ENCODE measurements around the gene CLDN11.

The CLDN11 gene

GRCh38 chr3:170428095-170428494 is 9.4 kb downstream of the CLDN11 start:
- FAIRE-seq = no peak

GRCh38 chr3:170429050-170429449 is 10.4 kb downstream of the CLDN11 start:
- no peak for FAIRE-seq

- no peak for FAIRE-seq
Observed at GRCh38 chr3:170431054-170431453, 12.4 kb downstream of the CLDN11 start.

- FAIRE-seq = no peak
Observed at GRCh38 chr3:170432416-170432815, 13.7 kb downstream of the CLDN11 start.

GRCh38 chr3:170436697-170437096 is 18.0 kb downstream of the CLDN11 start:
- no peak for FAIRE-seq

- FAIRE-seq = no peak
Observed at GRCh38 chr3:170437176-170437575, 18.5 kb downstream of the CLDN11 start.

- no peak for FAIRE-seq
Observed at GRCh38 chr3:170437696-170438407, 19.2 kb downstream of the CLDN11 start.

- no peak for FAIRE-seq
Observed at GRCh38 chr3:170438836-170439235, 20.2 kb downstream of the CLDN11 start.

- no peak for FAIRE-seq
Observed at GRCh38 chr3:170440344-170440743, 21.7 kb downstream of the CLDN11 start.

- FAIRE-seq = no peak
Observed at GRCh38 chr3:170441412-170441811, 22.7 kb downstream of the CLDN11 start.

- FAIRE-seq = no peak
Observed at GRCh38 chr3:170442947-170443346, 24.3 kb downstream of the CLDN11 start.

- no peak for FAIRE-seq
Observed at GRCh38 chr3:170443457-170443856, 24.8 kb downstream of the CLDN11 start.

GRCh38 chr3:170448584-170448983 is 29.9 kb downstream of the CLDN11 start:
- FAIRE-seq = no peak

- FAIRE-seq = no peak
Observed at GRCh38 chr3:170450039-170450438, 31.4 kb downstream of the CLDN11 start.

- FAIRE-seq = no peak
Observed at GRCh38 chr3:170454509-170454908, 35.8 kb downstream of the CLDN11 start.

GRCh38 chr3:170458285-170458684 is 39.6 kb downstream of the CLDN11 start:
- FAIRE-seq = no peak

GRCh38 chr3:170463011-170463410 is 44.3 kb downstream of the CLDN11 start:
- no peak for FAIRE-seq

GRCh38 chr3:170465955-170466354 is 47.3 kb downstream of the CLDN11 start:
- no peak for FAIRE-seq

- no peak for FAIRE-seq
Observed at GRCh38 chr3:170467007-170467406, 48.3 kb downstream of the CLDN11 start.

- FAIRE-seq = no peak
Observed at GRCh38 chr3:170467571-170468147, 49.0 kb downstream of the CLDN11 start.

GRCh38 chr3:170469151-170470062 is 50.7 kb downstream of the CLDN11 start:
- no peak for FAIRE-seq

- FAIRE-seq = no peak
Observed at GRCh38 chr3:170470063-170471016, 51.7 kb downstream of the CLDN11 start.

- FAIRE-seq = no peak
Observed at GRCh38 chr3:170471149-170471548, 52.5 kb downstream of the CLDN11 start.

Measured in TTC549 (cell line).